ENCODE measurements around the gene IGF1R. TPM values are rescaled to one million over a fixed set of nuclear protein-coding genes. Genes with fewer than 3 reads are reported as not detected.

Gene IGF1R
- total RNA-seq, 1 experiment from 2014 or later, result 0.56 TPM

- DNase-seq, result no peak
- no peaks in the 10 kb centered on the region for H3K9me2 ChIP-seq (replicated peaks; ENCODE audit: insufficient read depth, low read length)
- no peaks in the 10 kb centered on the region for H4K20me1 ChIP-seq (ENCODE audit: insufficient read depth, low read depth, low read length)
- H2AFZ ChIP-seq (ENCODE audit: low read length), result no peak overlapping the region
- no peaks in the 10 kb centered on the region for H3K4me1 ChIP-seq (ENCODE audit: low read length)
- no peak overlapping the region for H3K27ac ChIP-seq (ENCODE audit: low read length)
- H3K27me3 ChIP-seq (ENCODE audit: low read length), result no peaks in the 10 kb centered on the region
- H3K9me3 ChIP-seq (ENCODE audit: low read length), result no peaks in the 10 kb centered on the region
- no peaks in the 10 kb centered on the region for H3K79me2 ChIP-seq (ENCODE audit: low read length)
- no peak overlapping the region for H3K4me3 ChIP-seq (ENCODE audit: low read length)
- no peak overlapping the region for H3K4me2 ChIP-seq (ENCODE audit: low read depth, low read length, poor library complexity, severe bottlenecking)
- no peaks in the 10 kb centered on the region for H3K36me3 ChIP-seq (ENCODE audit: insufficient read depth, low read length)
- H3K9ac ChIP-seq (ENCODE audit: low read length), result no peak overlapping the region
These were observed 318.8 kb downstream of the IGF1R start for GRCh38 chr15:98967096-98967495.

GRCh38 chr15:98967916-98968315 lies 319.6 kb downstream of the IGF1R start:
- H4K20me1 ChIP-seq (ENCODE audit: insufficient read depth, low read depth, low read length), result no peaks in the 10 kb centered on the region
- H3K4me2 ChIP-seq (ENCODE audit: low read depth, low read length, poor library complexity, severe bottlenecking), result no peak overlapping the region
- no peak overlapping the region for H3K27ac ChIP-seq (ENCODE audit: low read length)
- H3K4me1 ChIP-seq (ENCODE audit: low read length), result no peaks in the 10 kb centered on the region
- H3K27me3 ChIP-seq (ENCODE audit: low read length), result no peaks in the 10 kb centered on the region
- no peak overlapping the region for H3K4me3 ChIP-seq (ENCODE audit: low read length)
- no peaks in the 10 kb centered on the region for H3K36me3 ChIP-seq (ENCODE audit: insufficient read depth, low read length)
- no peaks in the 10 kb centered on the region for H3K9me3 ChIP-seq (ENCODE audit: low read length)
- H3K79me2 ChIP-seq (ENCODE audit: low read length), result no peaks in the 10 kb centered on the region
- no peak overlapping the region for H2AFZ ChIP-seq (ENCODE audit: low read length)
- no peaks in the 10 kb centered on the region for H3K9me2 ChIP-seq (replicated peaks; ENCODE audit: insufficient read depth, low read length)
- no peak overlapping the region for H3K9ac ChIP-seq (ENCODE audit: low read length)
- DNase-seq, result no peak

- no peaks in the 10 kb centered on the region for H3K27me3 ChIP-seq (ENCODE audit: low read length)
- H3K79me2 ChIP-seq (ENCODE audit: low read length), result no peaks in the 10 kb centered on the region
- no peak for DNase-seq
- H3K4me3 ChIP-seq (ENCODE audit: low read length), result no peak overlapping the region
- no peaks in the 10 kb centered on the region for H3K36me3 ChIP-seq (ENCODE audit: insufficient read depth, low read length)
- no peaks in the 10 kb centered on the region for H3K9me2 ChIP-seq (replicated peaks; ENCODE audit: insufficient read depth, low read length)
- H4K20me1 ChIP-seq (ENCODE audit: insufficient read depth, low read depth, low read length), result no peaks in the 10 kb centered on the region
- H3K4me1 ChIP-seq (ENCODE audit: low read length), result no peaks in the 10 kb centered on the region
- no peak overlapping the region for H2AFZ ChIP-seq (ENCODE audit: low read length)
- no peak overlapping the region for H3K27ac ChIP-seq (ENCODE audit: low read length)
- H3K9me3 ChIP-seq (ENCODE audit: low read length), result no peaks in the 10 kb centered on the region
- H3K9ac ChIP-seq (ENCODE audit: low read length), result no peak overlapping the region
- no peak overlapping the region for H3K4me2 ChIP-seq (ENCODE audit: low read depth, low read length, poor library complexity, severe bottlenecking)
These were observed 320.2 kb downstream of the IGF1R start for GRCh38 chr15:98968576-98968975.

DNA sequence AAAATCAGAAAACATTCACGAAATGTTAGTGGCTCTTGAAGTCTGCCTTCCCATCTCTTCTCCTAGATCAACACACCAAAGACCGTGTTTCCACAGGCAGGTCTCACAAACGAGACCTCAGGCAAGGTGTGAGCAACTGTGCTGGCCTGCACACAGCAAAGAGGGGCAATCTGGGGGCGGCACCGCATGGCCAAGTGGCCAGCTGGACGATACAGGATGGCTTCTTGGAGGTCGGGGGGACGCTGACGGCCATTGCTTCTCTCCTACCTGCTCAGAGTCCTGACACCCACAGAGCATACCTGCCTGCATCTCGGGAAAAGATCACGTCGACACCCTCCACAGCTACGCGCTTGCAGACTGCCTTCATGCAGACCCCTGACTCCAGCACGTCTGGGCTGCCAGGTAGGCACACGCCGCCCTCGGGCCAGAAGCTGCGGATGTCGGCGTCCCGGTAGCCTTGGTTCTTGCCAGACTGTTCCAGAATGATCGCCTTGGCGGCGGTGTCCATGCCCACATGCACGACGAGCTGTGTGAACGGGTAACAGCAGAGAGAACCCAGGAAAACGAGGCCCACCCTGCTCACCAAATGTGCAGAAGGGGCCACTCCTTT lies 320.9 kb downstream of the IGF1R start:
- Histone ChIP-seq H3K9me2 (replicated peaks; ENCODE audit: insufficient read depth, low read length) (no peaks in the 10 kb centered on the region), H3K27me3 (ENCODE audit: low read length) (no peaks in the 10 kb centered on the region)
- no peak for DNase-seq

DNA sequence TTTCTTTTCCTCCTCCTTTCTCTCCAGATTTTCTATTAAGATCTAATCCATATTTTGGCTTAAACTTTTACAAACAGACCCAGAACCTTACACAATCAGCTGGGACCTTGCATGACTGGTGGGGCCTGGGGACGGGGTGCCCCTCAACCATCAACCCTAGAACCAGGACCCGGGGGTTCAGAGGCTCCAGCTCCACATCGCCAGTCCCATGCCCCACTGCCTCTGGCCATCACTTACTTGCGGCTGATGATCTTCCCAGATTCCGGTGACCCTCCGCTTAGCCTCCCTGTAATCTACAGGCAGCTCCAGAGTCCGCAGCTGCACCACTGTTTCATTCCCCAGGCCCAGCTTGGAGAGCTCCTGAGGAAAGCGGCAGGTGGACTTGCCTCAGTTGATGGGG lies 322.5 kb downstream of the IGF1R start:
- H3K79me2 ChIP-seq (ENCODE audit: low read length), result no peaks in the 10 kb centered on the region
- H3K4me3 ChIP-seq (ENCODE audit: low read length), result no peak overlapping the region
- H3K4me2 ChIP-seq (ENCODE audit: low read depth, low read length, poor library complexity, severe bottlenecking), result no peak overlapping the region
- no peaks in the 10 kb centered on the region for H3K9me3 ChIP-seq (ENCODE audit: low read length)
- H2AFZ ChIP-seq (ENCODE audit: low read length), result no peak overlapping the region
- H3K9me2 ChIP-seq (replicated peaks; ENCODE audit: insufficient read depth, low read length), result no peaks in the 10 kb centered on the region
- DNase-seq, result no peak
- no peak overlapping the region for H3K27ac ChIP-seq (ENCODE audit: low read length)
- no peaks in the 10 kb centered on the region for H3K4me1 ChIP-seq (ENCODE audit: low read length)
- H3K27me3 ChIP-seq (ENCODE audit: low read length), result no peaks in the 10 kb centered on the region
- no peaks in the 10 kb centered on the region for H4K20me1 ChIP-seq (ENCODE audit: insufficient read depth, low read depth, low read length)
- no peaks in the 10 kb centered on the region for H3K36me3 ChIP-seq (ENCODE audit: insufficient read depth, low read length)
- no peak overlapping the region for H3K9ac ChIP-seq (ENCODE audit: low read length)

More for the DNA sequence above, 320.9 kb downstream of the IGF1R start:
- H3K9ac ChIP-seq (ENCODE audit: low read length), result no peak overlapping the region
- no peaks in the 10 kb centered on the region for H4K20me1 ChIP-seq (ENCODE audit: insufficient read depth, low read depth, low read length)
- H3K79me2 ChIP-seq (ENCODE audit: low read length), result no peaks in the 10 kb centered on the region
- H3K36me3 ChIP-seq (ENCODE audit: insufficient read depth, low read length), result no peaks in the 10 kb centered on the region
- no peak overlapping the region for H2AFZ ChIP-seq (ENCODE audit: low read length)
- no peak overlapping the region for H3K27ac ChIP-seq (ENCODE audit: low read length)
- H3K4me2 ChIP-seq (ENCODE audit: low read depth, low read length, poor library complexity, severe bottlenecking), result no peak overlapping the region
- H3K9me3 ChIP-seq (ENCODE audit: low read length), result no peaks in the 10 kb centered on the region
- H3K4me1 ChIP-seq (ENCODE audit: low read length), result no peaks in the 10 kb centered on the region
- H3K4me3 ChIP-seq (ENCODE audit: low read length), result no peak overlapping the region

DNA sequence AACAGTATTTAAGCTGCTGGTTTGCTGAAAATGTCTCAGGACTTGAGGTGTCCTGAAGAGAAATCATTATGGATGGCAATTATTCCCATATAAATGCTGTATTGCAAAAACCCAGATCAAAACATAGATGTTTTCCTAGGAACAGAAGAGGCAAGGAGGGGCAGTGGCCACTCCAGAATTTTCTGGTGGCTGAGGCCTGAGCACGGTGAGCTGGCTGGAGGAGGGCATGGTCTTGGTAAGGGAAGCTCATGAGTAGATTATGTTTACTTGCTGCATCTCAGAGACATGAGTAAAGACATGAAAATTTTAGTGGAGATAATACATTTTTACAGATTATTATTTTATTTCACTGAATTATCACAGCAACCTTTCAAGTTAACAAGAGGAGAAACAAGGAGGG lies 328.2 kb downstream of the IGF1R start:
- Histone ChIP-seq H3K79me2 (ENCODE audit: low read length) (no peaks in the 10 kb centered on the region), H3K27ac (ENCODE audit: low read length) (no peak overlapping the region), H4K20me1 (ENCODE audit: insufficient read depth, low read depth, low read length) (no peaks in the 10 kb centered on the region), H3K27me3 (ENCODE audit: low read length) (no peaks in the 10 kb centered on the region), H3K9me3 (ENCODE audit: low read length) (no peaks in the 10 kb centered on the region), H3K9me2 (replicated peaks; ENCODE audit: insufficient read depth, low read length) (no peaks in the 10 kb centered on the region), H2AFZ (ENCODE audit: low read length) (no peak overlapping the region), H3K4me2 (ENCODE audit: low read depth, low read length, poor library complexity, severe bottlenecking) (no peak overlapping the region), H3K36me3 (ENCODE audit: insufficient read depth, low read length) (no peaks in the 10 kb centered on the region), H3K9ac (ENCODE audit: low read length) (no peak overlapping the region), H3K4me1 (ENCODE audit: low read length) (no peaks in the 10 kb centered on the region), H3K4me3 (ENCODE audit: low read length) (no peak overlapping the region)
- DNase-seq, result no peak

DNA sequence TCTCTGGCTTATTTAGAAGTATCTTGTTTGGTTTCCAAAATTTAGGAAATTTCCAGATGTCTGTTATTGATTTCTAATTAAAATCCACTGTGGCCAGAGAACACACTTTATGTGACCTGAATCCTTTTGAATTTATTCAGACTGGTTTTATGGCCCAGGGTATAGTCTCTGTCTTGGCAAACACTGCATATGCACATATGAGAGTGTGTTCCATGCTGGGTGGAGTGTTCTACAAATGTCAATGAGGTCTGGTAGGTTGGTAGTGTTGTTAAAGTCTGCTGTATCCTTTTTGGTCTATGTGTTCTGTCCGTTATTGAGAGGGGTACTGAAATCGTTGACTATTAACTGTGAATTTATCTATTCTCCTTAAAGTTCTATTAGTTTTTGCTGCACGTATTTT lies 329.1 kb downstream of the IGF1R start:
- Histone ChIP-seq H3K36me3 (ENCODE audit: insufficient read depth, low read length) (no peaks in the 10 kb centered on the region), H3K27ac (ENCODE audit: low read length) (no peak overlapping the region), H3K9me3 (ENCODE audit: low read length) (no peaks in the 10 kb centered on the region), H3K9ac (ENCODE audit: low read length) (no peak overlapping the region), H3K9me2 (replicated peaks; ENCODE audit: insufficient read depth, low read length) (no peaks in the 10 kb centered on the region), H3K4me1 (ENCODE audit: low read length) (no peaks in the 10 kb centered on the region), H3K79me2 (ENCODE audit: low read length) (no peaks in the 10 kb centered on the region), H2AFZ (ENCODE audit: low read length) (no peak overlapping the region), H4K20me1 (ENCODE audit: insufficient read depth, low read depth, low read length) (no peaks in the 10 kb centered on the region), H3K27me3 (ENCODE audit: low read length) (no peaks in the 10 kb centered on the region), H3K4me3 (ENCODE audit: low read length) (no peak overlapping the region), H3K4me2 (ENCODE audit: low read depth, low read length, poor library complexity, severe bottlenecking) (no peak overlapping the region)
- DNase-seq, result no peak

DNA sequence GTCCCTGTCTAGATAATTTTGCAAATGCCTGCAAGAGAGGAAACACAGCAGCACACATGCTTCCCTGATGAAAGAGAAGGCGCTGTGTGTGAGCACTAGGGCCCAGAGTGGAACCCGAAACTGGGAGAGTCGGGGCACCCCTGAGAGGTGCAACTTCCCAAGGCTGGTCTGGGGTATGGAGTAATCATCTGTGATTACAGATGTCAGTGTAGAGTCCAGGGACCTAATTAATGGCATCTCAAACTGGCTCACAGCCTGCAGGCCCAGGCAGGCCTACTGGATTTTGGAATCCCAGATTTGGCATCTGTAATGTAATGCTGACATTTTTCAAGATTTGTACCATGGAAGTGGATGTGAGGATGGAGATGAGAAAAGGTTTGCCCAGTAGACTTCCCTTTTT lies 329.8 kb downstream of the IGF1R start:
- Histone ChIP-seq H3K27me3 (ENCODE audit: low read length) (no peaks in the 10 kb centered on the region), H3K4me3 (ENCODE audit: low read length) (no peak overlapping the region), H2AFZ (ENCODE audit: low read length) (no peak overlapping the region), H3K27ac (ENCODE audit: low read length) (no peak overlapping the region), H3K4me1 (ENCODE audit: low read length) (no peaks in the 10 kb centered on the region), H3K4me2 (ENCODE audit: low read depth, low read length, poor library complexity, severe bottlenecking) (no peak overlapping the region), H3K9me2 (replicated peaks; ENCODE audit: insufficient read depth, low read length) (no peaks in the 10 kb centered on the region), H3K36me3 (ENCODE audit: insufficient read depth, low read length) (no peaks in the 10 kb centered on the region), H3K9ac (ENCODE audit: low read length) (no peak overlapping the region), H3K79me2 (ENCODE audit: low read length) (no peaks in the 10 kb centered on the region), H3K9me3 (ENCODE audit: low read length) (no peaks in the 10 kb centered on the region), H4K20me1 (ENCODE audit: insufficient read depth, low read depth, low read length) (no peaks in the 10 kb centered on the region)
- DNase-seq, result no peak

DNA sequence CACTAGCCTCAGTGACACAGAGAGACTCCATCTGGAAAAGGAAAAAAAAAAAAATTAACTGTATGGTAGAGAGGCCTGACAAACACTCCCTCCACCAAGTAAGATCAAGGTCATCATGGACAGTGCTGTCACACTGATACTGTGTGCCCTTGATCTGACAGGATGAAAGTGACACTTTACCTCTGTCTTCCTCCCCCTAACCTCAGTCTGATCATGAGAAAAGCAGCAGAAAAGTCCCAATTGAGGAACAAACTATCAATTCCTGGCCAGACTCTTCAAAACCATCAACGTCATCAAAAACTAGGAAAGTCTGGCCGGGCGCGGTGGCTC lies 332.5 kb downstream of the IGF1R start:
- Histone ChIP-seq H3K27ac (ENCODE audit: low read length) (no peak overlapping the region), H3K4me1 (ENCODE audit: low read length) (no peaks in the 10 kb centered on the region), H3K9ac (ENCODE audit: low read length) (no peak overlapping the region), H3K9me2 (replicated peaks; ENCODE audit: insufficient read depth, low read length) (no peaks in the 10 kb centered on the region), H3K4me2 (ENCODE audit: low read depth, low read length, poor library complexity, severe bottlenecking) (no peak overlapping the region), H3K4me3 (ENCODE audit: low read length) (no peak overlapping the region), H3K79me2 (ENCODE audit: low read length) (no peaks in the 10 kb centered on the region), H3K36me3 (ENCODE audit: insufficient read depth, low read length) (no peaks in the 10 kb centered on the region), H3K27me3 (ENCODE audit: low read length) (no peaks in the 10 kb centered on the region), H4K20me1 (ENCODE audit: insufficient read depth, low read depth, low read length) (no peaks in the 10 kb centered on the region), H3K9me3 (ENCODE audit: low read length) (no peaks in the 10 kb centered on the region), H2AFZ (ENCODE audit: low read length) (no peak overlapping the region)
- no peak for DNase-seq

Data from Karpas-422 (cell line).